HG03521 (cell line): ENCODE measurements around the gene FGB.

Experiments used
- ATAC-seq: cut with Tn5 transposase; IDR thresholded peaks from one replicate; pipeline ENCODE4 v1.9.1; 2021; ENCODE audit warnings: mild to moderate bottlenecking, moderate library complexity; ENCODE audit not compliant: unreplicated experiment

Gene FGB

DNA sequence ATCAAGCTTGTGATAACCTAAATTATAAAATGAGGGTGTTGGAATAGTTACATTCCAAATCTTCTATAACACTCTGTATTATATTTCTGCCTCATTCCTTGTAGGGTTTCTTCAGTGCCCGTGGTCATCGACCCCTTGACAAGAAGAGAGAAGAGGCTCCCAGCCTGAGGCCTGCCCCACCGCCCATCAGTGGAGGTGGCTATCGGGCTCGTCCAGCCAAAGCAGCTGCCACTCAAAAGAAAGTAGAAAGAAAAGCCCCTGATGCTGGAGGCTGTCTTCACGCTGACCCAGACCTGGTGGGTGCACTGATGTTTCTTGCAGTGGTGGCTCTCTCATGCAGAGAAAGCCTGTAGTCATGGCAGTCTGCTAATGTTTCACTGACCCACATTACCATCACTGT is 2.9 kb downstream of the FGB start:
- no peak for ATAC-seq

DNA sequence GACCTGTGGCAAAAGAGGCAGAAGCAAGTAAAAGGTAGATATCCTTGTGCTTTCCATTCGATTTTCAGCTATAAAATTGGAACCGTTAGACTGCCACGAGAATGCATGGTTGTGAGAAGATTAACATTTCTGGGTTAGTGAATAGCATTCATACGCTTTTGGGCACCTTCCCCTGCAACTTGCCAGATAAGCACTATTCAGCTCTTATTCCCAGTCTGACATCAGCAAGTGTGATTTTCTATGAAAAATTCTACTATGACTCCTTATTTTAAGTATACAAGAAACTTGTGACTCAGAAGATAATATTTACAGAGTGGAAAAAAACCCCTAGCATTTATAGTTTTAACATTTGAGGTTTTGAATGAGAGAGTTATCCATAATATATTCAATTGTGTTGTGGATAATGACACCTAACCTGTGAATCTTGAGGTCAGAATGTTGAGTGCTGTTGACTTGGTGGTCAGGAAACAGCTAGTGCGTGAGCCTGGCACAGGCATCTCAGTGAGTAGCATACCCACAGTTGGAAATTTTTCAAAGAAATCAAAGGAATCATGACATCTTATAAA is 3.9 kb downstream of the FGB start:
- no peak for ATAC-seq

DNA sequence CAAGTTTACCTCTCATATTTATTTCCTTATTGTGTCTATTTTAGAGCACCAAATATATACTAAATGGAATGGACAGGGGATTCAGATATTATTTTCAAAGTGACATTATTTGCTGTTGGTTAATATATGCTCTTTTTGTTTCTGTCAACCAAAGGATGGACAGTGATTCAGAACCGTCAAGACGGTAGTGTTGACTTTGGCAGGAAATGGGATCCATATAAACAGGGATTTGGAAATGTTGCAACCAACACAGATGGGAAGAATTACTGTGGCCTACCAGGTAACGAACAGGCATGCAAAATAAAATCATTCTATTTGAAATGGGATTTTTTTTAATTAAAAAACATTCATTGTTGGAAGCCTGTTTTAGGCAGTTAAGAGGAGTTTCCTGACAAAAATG is 6.2 kb downstream of the FGB start:
- ATAC-seq, result no peak

DNA sequence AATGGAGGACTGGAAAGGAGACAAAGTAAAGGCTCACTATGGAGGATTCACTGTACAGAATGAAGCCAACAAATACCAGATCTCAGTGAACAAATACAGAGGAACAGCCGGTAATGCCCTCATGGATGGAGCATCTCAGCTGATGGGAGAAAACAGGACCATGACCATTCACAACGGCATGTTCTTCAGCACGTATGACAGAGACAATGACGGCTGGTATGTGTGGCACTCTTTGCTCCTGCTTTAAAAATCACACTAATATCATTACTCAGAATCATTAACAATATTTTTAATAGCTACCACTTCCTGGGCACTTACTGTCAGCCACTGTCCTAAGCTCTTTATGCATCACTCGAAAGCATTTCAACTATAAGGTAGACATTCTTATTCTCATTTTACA is 6.8 kb downstream of the FGB start:
- no peak for ATAC-seq

DNA sequence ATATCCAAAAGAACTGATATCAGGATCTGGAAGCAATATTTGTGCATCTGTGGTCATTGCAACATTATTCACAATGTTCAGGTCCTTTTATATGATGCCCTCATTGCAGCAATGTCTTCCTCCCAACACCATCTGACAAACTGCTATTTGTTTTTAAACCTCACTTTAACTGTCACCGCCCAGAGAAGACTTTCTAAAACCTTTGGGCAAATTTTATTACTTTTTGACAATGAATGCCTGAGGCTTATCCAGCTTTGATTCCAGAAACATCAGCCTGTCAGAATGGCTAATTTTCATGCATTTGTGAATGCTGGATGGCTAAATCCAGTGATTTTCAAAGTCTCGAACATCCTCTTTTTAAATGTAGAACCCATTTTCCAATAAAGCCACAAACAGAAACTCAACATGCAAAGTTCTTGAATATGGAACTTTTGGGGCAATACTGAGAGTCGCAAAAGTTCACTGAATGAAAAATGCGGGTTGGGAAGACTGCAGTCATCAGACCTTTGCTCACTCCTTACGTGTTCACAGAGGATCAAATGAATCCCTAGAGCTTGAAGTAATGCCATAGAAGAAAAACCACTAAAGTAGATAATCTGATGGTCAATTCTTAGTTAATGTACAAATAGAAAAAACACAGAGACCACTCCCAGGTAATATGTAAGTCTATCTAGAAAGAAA is 10.5 kb downstream of the FGB start:
- no peak for ATAC-seq

DNA sequence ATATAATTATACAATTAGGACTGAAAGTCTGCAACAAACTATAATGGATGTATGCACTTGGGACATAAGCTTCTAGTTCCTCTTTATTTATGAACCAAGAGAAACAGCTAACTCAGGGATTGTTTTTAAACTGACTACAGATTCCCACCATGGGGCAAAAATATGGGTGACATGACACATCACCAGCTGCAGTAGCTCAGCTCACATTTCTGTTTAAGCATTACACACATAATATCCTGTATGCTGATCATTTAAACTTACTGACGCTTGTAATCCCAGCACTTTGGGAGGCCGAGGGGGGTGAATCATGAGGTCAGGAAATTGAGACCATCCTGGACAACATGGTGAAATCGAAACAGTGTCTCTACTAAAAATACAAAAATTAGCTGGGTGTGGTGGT is 11.5 kb downstream of the FGB start:
- ATAC-seq, result no peak

DNA sequence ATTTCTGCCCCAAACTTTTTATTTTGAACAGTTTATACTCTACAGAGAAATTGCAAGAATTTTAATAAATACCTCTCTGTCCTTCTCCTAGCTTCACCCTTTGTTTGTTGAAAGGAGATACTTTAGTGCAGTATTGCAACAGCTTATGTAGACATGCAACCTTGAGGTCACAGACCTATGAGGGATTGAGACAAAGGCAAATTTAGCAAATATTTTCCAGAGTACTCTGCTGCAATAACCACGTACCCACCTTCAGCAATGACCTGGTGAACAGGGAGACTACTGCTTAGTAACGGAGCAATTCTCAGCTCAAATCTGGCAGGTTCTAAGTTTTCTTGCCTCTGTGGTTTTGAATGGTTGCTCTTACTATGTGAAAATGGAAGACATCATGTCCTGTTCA is 14.5 kb downstream of the FGB start:
- no peak for ATAC-seq

DNA sequence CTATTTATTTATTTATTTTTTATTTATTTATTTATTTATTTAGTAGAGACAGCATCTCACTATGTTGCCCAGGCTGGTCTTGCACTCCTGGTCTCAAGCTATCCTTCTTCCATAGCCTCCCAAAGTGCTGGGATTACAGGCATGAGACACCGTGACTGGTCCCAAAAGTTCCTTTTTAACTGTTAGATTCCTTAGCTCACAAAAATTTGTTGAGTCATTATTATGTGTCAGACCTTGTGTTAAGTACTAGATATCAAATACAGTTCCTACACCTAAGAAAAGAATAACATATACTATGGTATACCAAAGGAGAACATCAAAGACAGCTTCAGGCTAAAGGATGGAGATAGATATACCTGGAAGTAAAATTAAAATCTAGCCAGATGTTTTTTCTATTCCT is 16.1 kb downstream of the FGB start:
- no peak for ATAC-seq

DNA sequence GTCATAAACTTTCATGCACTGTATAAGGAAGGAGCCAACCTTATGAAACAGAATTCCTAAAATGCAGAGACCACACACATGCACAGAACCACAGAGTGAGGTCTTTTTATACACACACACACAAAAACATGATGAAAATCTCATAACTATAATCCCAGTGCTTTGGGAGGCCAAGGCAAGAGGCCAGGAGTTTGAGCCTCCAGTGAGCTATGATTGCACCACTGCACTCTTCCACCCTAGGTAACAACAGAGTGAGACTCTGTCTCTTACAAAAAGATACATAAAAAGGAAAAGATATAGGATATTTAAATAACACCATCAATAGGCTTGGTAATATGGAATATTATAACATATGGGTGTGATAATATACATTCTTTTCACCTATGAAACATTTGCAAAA is 17.1 kb downstream of the FGB start:
- ATAC-seq, result no peak

DNA sequence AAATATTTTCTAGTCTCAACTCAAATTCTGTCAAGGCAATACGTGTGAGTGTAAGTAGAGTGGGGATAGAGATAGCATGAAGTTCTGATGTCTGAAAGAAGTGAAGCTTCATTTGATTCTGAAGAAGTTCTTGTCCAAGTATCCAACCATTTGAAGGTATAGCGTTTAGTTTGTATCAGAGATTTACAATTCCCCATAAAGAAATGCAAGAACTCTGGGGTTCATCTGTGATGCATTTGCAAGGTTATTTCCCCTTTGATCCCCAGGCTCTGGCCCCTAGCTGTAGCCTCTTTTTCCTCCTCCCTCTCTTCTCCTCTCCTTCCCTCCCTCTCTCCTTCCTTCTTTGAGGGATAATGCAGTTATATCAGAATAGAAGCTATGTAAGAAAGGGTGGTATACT is 19.9 kb downstream of the FGB start:
- no peak for ATAC-seq

DNA sequence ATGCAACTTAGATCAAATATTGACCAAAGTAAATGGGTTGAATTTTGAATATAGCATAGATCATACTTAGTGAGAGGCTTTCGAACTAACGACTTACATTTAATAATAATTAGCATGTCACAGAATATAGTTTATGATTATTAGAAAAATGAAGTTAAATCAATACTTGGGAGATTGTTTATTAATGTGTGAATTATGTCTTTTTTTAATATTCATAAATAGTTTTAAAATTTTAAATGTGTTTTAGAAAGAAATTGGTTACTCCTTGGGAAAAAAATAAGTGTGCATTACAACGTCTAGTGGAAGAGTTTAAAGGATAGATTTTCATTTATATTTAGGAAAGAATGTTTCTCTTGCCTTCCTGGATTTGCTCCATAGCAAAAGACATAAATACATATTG is 20.4 kb downstream of the FGB start:
- no peak for ATAC-seq

DNA sequence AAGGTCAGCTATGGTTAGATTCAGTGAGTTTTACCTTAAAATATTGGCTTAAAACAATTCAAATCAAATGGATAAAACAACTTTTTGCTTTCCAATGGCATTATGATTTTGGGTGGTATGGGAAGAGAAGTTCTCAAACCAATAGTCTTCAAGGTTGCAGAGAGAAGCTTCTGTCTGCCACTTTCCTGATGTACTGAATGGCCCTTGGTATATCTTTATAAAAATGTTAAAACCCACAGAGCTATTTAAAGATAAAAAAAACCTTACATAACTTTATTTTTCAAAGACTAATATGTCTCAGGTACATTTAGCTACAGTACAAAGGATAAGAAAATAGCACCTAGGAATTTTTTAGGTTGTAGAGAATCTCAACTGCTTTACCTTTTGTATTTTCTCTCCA is 20.9 kb downstream of the FGB start:
- no peak for ATAC-seq

DNA sequence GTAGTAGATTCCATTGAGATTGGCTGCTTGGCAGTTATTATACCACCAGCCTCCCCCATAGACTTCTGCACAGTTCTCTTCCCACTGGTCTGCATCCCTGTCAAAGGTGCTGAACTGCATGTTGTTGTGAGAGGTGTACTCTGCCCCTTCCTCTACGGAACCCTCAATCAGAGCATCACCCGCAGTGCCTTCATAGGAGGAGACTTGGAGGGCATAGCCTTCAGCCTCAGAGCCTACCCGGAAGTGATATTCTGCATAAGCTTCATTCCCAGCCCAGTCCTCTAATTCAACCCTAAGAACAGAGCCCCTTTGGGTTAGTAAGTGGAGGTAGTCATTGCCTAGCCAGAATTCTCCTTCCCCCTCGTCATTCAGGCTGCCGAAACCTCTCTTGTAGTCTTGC is 21.4 kb downstream of the FGB start:
- no peak for ATAC-seq

DNA sequence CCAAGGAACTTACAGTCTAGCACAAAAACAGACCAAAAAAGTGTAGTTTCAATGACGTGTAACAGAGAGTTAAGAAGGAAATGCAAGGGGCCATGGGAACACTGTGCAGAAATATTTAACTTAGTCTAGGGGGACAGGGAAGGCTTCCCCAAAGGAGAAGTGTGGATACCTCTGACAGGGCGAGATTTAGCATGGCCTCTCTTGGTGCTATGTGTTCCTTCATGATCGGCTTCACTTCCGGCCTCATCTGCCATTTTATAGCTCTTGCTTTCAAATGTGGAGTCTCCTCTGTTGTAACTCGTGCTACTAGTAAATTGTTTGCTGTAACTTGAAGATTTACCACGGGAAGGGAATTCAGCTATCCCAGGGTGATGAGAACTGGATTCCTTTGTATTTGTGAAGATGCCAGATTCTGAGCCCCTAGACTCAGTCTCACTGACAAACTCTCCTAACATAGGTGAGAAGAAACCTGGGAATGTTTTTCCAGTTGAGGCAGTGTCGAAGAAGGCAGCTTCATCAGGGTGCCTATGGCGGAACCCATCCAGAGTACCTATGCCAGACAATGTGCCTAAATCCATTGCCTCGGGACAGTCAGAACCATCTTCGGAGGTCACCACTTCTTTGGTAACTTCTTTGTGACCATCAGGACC is 22.7 kb downstream of the FGB start:
- ATAC-seq, result no peak

DNA sequence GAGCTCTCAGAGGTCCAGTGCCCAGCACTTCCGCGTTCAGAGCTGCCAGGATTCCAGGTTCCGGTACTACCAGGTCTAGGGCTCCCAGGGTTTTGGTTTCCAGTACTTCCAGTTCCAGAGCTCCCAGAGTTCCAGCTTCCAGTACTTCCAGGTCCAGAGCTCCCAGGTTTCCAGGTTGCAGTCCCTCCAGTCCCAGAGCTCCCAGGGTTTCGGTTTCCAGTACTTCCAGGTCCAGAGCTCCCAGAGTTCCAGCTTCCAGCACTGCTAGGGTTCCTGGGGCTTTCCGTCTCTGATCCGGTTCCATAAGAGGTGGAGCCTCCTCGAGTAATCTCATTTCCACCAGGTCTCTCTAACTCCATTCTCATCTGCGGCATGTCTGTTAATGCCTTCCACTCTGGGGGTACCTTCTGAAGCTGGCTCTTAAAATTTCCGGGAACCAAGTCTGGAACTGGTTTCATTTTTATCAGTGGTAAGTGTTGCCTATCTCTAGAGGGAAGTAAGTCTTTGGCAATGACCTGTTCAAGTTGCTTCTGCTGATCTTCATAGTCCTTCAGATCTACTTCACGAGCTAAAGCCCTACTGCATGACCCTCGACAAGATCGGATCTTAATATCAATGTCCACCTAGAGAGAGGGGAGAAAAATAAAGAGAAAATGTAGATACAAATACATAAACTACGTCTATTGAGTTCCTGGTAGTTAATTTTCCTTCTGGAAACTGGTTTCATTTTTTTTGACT is 23.7 kb downstream of the FGB start:
- ATAC-seq, result no peak

DNA sequence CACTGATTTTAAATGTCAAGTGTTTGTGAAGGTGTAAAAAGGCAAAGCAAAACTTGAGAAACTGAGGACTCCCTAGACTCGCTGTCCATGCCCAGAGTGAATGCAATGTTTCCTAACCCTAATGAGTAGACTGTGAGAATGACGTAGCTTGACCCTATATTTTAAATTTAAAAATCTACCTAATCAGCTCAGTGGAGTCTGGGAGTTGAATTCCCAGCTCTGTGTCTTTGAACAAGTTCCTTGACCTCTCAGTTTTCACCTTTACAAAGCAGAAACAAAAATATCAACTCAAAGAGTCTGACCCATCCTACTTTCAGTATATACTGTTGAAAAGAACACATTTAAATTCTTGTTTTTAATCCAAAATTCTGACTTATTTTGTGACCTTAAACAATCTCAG is 25.4 kb downstream of the FGB start:
- ATAC-seq, result no peak

DNA sequence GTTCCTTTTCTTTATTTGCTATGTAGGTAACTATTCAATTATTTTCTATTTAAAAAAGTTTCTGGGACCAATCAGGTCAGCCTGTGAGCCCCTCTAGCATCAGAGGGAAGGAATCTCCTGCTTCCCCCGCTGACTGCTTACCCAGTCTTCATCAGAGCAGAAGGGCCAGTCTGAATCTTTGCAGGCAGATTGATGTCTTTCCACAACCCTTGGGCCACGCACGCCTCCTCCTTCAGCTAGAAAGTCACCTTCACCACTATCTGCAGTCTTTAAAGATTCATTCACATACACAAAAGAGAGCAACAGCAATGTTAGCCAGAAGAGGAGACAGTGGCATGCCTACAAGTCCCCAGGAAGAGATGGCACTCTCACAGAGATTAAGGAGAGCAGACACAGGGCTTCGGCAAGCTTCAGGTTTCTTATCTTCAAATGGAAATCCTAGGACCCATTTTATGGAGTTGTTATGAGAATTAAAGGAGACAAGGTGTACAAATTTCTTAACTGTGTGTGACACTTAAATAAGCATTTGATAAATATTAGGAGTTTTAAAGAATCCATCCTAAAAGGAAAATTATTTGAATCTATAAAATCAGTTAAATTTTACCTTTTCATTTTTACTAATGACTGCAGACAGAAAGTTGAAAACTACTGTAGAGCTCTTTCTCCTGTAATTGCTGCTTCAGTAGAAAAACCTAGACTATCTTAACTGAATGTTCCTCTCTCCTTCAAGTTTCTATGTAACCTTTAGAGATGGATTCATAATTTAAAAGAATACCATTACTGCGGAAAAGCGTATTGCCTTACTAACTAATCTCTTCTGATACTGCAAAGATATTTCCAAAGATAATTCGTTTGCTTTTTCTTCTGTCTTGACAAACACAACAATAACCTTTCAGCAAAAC is 26.7 kb downstream of the FGB start:
- no peak for ATAC-seq

DNA sequence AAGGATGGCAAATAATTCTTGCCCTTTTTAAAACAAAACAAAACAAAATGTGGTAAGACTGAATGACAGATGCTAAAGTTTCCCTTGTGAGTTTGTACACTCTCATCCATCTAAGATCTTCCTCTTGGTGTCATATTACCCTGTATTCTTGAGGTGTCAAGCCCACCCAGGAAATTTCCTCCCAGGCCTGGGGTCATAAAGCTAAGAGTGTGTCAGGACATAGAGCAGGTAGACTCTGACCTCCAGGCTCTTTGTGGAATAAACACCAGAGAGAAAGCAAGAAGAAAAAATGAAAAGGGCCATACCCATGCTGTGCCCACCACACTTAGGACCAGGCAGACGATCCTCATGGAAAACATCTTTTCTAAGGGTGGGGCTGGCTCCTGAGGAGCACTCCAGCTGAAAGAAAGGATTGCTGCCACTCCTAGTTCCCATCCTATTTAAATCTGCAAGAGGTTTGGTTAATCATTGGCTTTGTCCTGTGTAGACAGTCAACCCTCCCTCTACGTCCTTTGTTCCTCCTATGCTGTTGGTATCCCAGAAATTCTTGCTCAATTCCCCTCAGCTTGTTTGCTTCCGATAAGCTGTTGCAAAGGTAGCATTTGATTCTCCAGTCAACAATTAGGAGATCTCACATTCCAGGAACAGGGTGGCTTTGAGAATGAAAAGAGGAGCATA is 27.7 kb downstream of the FGB start, which contains the start of gene FGA:
FGA (minus strand) TSS at position 414 of the 678 bp plus-strand sequence; CDS start at position 359, 55 bp downstream.
- no peak for ATAC-seq

DNA sequence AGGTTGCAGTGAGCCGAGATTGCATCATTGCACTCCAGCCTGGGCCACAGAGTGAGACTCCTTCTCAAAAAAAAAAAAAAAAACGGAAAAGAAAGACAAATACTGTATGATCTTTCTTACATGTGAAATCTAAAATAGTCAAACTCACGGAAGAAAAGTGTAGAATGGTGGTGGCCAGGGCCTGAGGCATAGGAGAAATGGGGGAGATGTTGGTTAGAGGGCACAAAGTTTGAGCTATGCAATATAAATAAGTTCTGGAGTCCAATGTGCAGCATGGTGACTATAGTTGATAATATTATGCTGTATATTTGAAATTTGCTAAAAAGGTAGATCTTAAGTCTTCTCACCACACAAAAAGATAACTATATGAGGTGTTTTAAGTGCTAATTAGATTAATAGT is 29.1 kb downstream of the FGB start:
- no peak for ATAC-seq

DNA sequence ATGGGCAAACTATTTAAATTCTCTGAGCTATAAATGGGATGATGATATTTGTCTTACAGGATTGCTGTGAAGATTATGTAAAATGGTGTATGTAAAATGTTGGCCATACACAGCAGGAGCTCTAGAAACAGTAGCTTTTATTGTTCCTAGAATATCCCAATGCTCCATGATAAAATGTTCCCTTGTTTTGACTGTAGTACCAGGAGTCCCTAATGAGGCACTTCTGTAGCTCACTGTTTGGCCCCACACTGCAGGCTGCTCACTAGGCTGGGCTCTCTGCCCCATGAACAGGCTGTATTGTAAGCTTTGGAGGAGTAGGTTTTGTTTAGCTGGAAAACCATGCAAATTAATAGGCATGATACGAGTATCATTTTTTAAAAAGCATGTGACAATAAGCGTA is 31.1 kb downstream of the FGB start:
- no peak for ATAC-seq
